IPS-18a (cell line): Measurements from ENCODE around the gene SALL1.

ENCODE experiments used
- H3K27ac ChIP-seq: one replicate; pipeline ENCODE4 v1.5.1; 2013; ENCODE audit warnings: low read length
- H3K27me3 ChIP-seq: one replicate; pipeline ENCODE4 v1.6.1; 2013; ENCODE audit warnings: mild to moderate bottlenecking, low read length; ENCODE audit not compliant: control insufficient read depth, insufficient read depth
- H3K36me3 ChIP-seq: one replicate; pipeline ENCODE4 v1.6.1; 2013; ENCODE audit warnings: low read depth, low read length; ENCODE audit not compliant: control insufficient read depth
- H3K4me1 ChIP-seq: one replicate; pipeline ENCODE4 v1.6.1; 2013; ENCODE audit warnings: low read depth, low read length; ENCODE audit not compliant: control insufficient read depth
- H3K4me3 ChIP-seq: one replicate; pipeline ENCODE4 v1.5.1; 2013; ENCODE audit warnings: low read length
- H3K9ac ChIP-seq: one replicate; pipeline ENCODE4 v1.6.1; 2013; ENCODE audit warnings: mild to moderate bottlenecking, low read length, moderate library complexity
- H3K9me3 ChIP-seq: one replicate; pipeline ENCODE4 v1.6.1; 2013; ENCODE audit warnings: low read depth, low read length; ENCODE audit not compliant: control insufficient read depth

Gene SALL1

DNA sequence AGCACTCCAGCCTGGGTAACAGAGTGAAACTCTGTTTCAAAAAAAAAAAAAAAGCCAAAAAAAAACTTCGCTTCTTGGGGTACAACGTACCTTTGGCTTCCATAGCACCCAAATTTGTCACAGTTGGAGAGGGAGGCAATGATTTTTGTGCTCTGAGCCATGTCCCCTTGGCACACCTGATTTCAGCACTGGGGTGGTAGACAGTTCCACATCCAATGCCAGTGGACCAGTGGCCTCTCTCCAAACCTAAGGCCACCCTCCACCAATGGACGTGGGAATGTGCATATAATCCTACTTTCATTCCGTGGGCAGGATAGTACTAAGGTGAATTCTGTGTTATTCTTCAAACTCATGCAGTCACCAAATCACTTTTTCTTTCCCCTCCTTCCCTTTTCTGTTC is 47.5 kb downstream of the SALL1 start:
- Histone ChIP-seq H3K4me3 (no peak overlapping the region), H3K27me3 (no peaks in the 10 kb centered on the region), H3K4me1 (no peaks in the 10 kb centered on the region), H3K36me3 (no peaks in the 10 kb centered on the region), H3K9me3 (no peaks in the 10 kb centered on the region), H3K27ac (no peak overlapping the region), H3K9ac (no peak overlapping the region)

DNA sequence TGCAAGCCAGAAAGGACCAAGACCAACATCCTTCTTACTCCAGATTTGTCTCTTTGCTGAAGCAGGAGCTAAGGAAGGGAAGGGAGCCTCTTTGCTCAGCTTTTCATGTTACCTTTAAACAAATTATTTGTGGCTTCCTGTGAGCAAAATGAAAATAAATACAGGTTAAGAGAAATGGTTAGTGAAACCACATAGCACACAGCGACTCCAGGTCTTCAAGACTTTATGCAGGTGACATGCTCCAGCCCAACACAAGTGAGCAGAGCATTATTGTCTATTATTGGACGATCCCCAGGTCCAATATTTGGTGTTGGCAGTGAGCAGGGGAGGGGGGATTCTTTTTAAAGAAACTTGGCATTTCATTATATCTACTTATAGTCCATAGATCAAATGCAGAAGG is 53.3 kb downstream of the SALL1 start:
- peaks cover 19% of the 10 kb centered on the region for H3K4me1 ChIP-seq
- H3K4me3 ChIP-seq: no peak overlapping the region
- no peaks in the 10 kb centered on the region for H3K9me3 ChIP-seq
- no peaks in the 10 kb centered on the region for H3K36me3 ChIP-seq
- no peak overlapping the region for H3K9ac ChIP-seq
- H3K27ac ChIP-seq: no peak overlapping the region
- H3K27me3 ChIP-seq: peaks cover 9% of the 10 kb centered on the region

DNA sequence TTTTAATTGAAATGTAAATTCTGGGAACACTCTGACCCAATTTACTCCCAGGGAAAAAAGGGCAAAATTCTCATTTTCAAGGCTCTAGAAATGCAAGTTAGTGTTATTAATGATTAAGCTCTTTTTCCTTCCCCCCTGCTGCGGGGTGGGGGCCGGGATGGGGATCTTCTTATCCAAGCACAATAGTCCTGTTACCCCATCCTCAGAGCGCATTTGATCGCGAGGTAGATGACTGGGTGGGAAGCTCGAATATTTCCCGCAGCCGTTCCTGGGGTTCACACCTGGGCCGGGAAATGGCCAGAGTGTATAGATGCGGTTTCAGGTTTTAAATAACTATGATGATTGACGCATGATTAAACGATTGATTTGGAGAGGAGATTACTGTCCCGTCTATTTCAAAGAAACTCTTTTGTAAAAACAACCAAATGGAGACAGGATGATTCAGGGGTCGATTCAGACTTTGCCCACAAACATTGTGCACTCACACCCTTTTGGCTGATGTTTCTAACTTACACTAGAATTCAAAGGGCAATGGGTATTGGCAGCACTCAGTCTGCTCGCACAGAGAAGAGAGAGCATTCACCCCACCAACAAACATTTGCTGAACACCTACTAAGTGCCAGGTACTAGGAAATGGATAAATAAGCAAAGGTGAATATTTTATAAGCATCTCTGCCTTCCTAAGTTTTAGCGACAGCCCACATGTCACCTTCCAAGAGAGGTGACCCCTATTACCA is 55.0 kb downstream of the SALL1 start:
- peaks cover 9% of the 10 kb centered on the region for H3K27me3 ChIP-seq
- H3K9ac ChIP-seq: no peak overlapping the region
- peaks cover 19% of the 10 kb centered on the region for H3K4me1 ChIP-seq
- peak overlapping the region; percentile 16 for H3K4me3 ChIP-seq
- H3K27ac ChIP-seq: no peak overlapping the region
- H3K36me3 ChIP-seq: no peaks in the 10 kb centered on the region
- H3K9me3 ChIP-seq: no peaks in the 10 kb centered on the region

DNA sequence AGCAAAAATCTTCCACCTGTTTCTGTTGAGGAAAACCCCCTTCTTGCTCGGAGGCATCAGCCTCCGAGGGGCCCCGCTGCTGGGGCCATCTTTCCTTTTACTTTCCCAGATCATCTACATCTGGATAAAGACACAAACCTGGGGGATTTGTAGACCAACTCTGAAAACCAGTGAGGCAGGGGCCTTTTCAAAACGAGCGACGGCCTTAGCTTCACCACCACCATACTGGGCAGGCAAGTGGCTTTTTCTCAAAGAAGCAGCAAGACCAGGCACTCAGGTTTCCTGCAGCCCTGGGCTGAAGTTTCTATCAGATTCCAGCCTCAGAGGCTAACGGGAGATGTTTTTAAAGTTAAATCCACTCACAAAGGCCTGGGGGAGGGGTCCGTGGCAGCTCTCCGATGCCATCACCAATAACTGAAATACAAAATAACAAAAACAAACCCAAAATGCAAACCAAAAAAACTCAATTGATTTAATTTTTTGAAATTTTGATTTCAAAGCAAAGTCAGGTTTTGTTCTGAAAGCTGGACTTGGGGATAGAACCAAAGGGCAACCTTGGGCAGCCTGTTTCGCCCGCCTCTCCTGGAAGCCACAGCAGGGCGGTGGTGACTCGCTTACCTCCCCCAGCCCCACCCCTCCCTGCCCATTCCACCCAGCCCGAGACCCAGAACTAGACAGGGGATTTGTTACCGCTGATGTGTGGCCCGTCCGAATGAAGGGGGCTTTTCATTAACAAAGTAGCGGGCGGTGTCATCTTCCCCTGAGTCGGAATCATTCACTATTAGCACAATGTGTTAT is 55.8 kb downstream of the SALL1 start:
- Histone ChIP-seq H3K4me1 (peaks cover 19% of the 10 kb centered on the region), H3K27me3 (peaks cover 9% of the 10 kb centered on the region), H3K4me3 (peak overlapping the region; percentile 16), H3K9me3 (no peaks in the 10 kb centered on the region), H3K9ac (no peak overlapping the region), H3K27ac (no peak overlapping the region), H3K36me3 (no peaks in the 10 kb centered on the region)

DNA sequence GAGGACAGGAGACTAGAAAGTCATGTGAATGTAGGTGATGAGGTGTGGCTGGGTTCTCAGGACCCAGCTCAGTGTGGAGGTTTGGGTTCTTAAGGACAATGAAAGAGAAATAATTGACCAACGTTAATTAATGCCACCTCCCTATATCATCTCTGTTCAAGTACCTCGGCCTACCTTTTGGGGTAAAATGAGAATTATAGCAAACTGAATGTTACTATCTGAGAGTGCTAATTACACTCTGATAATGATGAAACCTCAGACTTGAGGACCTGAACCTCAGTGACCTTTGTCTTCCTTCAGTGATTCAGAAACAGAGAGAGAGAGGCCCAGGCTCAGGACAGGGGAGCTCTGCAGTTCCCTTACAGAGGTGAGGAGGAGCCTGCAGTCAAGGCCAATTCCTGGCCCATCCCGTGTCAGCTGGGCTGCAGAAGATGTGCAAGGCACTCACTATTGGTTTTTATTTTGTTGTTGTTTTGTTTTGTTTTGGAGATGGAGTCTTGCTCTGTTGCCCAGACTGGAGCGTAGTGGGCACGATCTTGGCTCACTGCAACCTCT is 57.3 kb downstream of the SALL1 start:
- Histone ChIP-seq H3K4me1 (peaks cover 19% of the 10 kb centered on the region), H3K4me3 (no peak overlapping the region), H3K9me3 (no peaks in the 10 kb centered on the region), H3K27ac (no peak overlapping the region), H3K27me3 (peaks cover 9% of the 10 kb centered on the region), H3K36me3 (no peaks in the 10 kb centered on the region), H3K9ac (no peak overlapping the region)
